SK-MEL-5 (cell line): Measurements from ENCODE around the gene OR6S1. TPM values are rescaled to one million over a fixed set of nuclear protein-coding genes. Genes with fewer than 3 reads are reported as not detected.
"Not testable (repeated sequence)": the region's sequence is repeated elsewhere in the genome, so short reads cannot be mapped to it uniquely, and the experiment has no call there.

Experiments
- DNase-seq: peaks from one replicate; pipeline ENCODE4 v3.0.0-alpha.2; 2016; ENCODE audit warnings: low read depth, low spot score
- in situ Hi-C: cut with HindIII; loops from 2 replicates; pipeline ENCODE4 v1.10.0; 2016; ENCODE audit warnings: low sequenced_read_pairs, high pct_unique_total_duplicates, low pct_unique_long_range_greater_than_20kb
- small RNA-seq, 2 experiments: library from RNA; depleted of rRNA; stranded (forward); fragments of <200 nt; gene quantifications; one replicate each; pipeline ENCODE3, GENCODE V24; 2014
- total RNA-seq: library from RNA; depleted of rRNA; stranded (reverse); fragments of >200 nt; shearing (Covaris generic); gene quantifications from 2 replicates; pipeline ENCODE4 v1.2.3, GENCODE V29; 2014; rRNA removed

Gene OR6S1
- total RNA-seq, 1 experiment from 2014 or later = not detected

GRCh38 chr14:20603813-20604690 is 37.4 kb downstream of the OR6S1 start:
- in situ Hi-C loops = no loop called here
- no peak for DNase-seq

- in situ Hi-C loops = no loop called here
- no peak for DNase-seq
These were observed 38.9 kb downstream of the OR6S1 start for GRCh38 chr14:20602583-20602982.

DNA sequence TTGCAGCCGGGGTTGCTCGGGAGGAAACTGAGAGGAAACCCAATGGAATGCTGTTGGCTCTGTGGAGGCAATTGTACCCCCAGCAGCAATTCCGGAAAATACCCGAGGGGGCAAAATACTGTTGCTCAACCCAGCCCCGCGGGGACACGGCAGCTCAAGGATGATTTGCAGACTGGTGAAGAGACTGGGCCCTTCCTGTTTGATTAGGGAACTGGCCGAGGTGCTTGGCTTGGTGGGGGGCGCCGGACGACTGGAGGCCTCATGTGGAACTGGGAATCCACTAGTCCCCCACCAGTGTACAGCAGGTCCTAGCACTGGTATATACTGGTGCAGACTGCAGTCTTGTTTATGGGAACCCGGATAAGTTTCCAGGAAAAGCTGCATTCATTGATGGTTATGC is 40.0 kb downstream of the OR6S1 start:
- in situ Hi-C loops = no loop called here
- DNase-seq = no peak

- in situ Hi-C loops = no loop called here
- DNase-seq = no peak
These were observed 44.4 kb downstream of the OR6S1 start for GRCh38 chr14:20597108-20597507.

DNA sequence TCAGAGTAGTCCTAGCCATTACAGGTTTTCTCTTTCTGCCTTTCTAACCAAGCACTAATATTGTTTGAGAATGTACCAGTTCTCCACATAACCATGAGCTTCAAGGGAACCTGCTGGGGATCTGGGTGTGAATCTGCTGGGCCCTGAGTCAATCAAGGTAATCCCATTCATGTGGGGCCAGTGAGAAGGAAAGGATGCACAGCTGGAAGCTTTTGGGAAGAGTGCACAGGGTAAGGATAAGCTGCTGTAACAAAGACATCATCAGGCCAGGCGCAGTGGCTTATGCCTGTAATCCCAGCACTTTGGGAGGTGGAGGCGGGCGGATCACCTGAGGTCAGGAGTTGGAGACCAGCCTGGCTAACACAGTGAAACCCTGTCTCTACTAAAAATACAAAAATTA is 45.8 kb downstream of the OR6S1 start:
- DNase-seq, in situ Hi-C loops: not testable (repeated sequence)

DNA sequence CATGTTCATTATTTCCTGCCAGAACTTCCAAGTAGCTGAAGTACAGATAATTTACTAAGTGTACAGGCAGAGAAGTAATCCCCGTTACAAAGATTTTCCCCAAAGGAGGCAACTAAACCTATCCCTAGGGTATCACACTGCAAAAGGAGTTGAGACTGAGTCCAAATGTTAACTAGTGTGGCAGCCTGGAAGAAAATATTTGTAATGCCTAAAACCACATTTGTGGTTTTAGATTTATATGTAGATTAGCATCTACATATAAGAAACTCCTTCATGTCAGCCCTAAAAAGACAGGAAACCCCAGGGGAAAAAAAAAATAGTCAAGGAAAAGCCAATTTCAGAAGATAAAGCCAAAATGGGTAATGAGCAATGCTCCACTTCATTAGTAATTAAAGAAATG is 48.9 kb downstream of the OR6S1 start:
- DNase-seq = no peak
- in situ Hi-C loops = no loop called here

DNA sequence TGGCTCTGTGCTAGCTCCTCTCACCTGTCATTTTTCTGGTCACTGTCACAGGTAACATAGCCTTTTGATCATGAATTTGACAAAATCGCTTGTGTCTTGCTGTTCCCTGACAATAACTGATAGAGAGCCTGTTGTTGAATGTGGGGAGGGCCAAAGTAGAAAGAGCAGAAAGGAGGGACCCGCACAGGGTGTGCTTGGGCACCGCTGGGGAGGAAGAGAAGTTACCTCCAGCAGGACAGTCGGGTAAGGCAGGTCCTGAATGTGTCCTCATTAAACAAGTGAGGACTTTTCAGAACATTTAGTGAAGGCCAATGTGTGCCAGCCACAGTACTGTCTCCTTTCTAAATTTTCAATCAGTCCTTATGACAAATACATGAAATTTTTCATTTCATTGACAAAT is 50.3 kb downstream of the OR6S1 start, which contains the start of gene RNASE12:
Gene RNASE12 (minus strand): TSS at position 142 of the 400 bp plus-strand sequence. CDS start 653 bp downstream, outside the sequence.
- in situ Hi-C loops = no loop called here
- no peak for DNase-seq

Small RNAs within 50 kb of the gene (small RNA-seq; reads per million reads assigned to genes)
- 0 reads per million in 2 experiments for gene RF00019

Other genes starting within 250 kb of the OR6S1 start
- 11.0 and 11.5 TPM in 2 replicates for gene TEP1, start 228.2 kb downstream of the OR6S1 start, total RNA-seq
- not detected in 2 replicates for gene KLHL33, start 205.5 kb downstream of the OR6S1 start, total RNA-seq
- gene OSGEP, start 186.9 kb downstream of the OR6S1 start, total RNA-seq = 10.6 and 15.9 TPM in 2 replicates
- 62.6 and 85.9 TPM in 2 replicates for gene APEX1, start 186.5 kb downstream of the OR6S1 start, total RNA-seq
- 22.9 and 25.8 TPM in 2 replicates for gene PIP4P1, start 180.3 kb downstream of the OR6S1 start, total RNA-seq
- 26.5 and 29.5 TPM in 2 replicates for gene PNP, start 172.3 kb downstream of the OR6S1 start, total RNA-seq
- gene RNASE10, start 136.2 kb downstream of the OR6S1 start, total RNA-seq = not detected in 2 replicates
- not detected in 2 replicates for gene RNASE9, start 80.6 kb downstream of the OR6S1 start, total RNA-seq
- gene RNASE11, start 53.7 kb downstream of the OR6S1 start, total RNA-seq = 0.66 TPM in 1 of 2 replicates, not detected in the other
- not detected in 2 replicates for gene RNASE12, start 50.3 kb downstream of the OR6S1 start, total RNA-seq
- 0.82 and 2.7 TPM in 2 replicates for gene RNASE4, start 42.9 kb upstream of the OR6S1 start, total RNA-seq
- 5.2 TPM in 2 replicates for gene ANG, start 47.1 kb upstream of the OR6S1 start, total RNA-seq
- not detected in 2 replicates for gene EDDM3A, start 104.2 kb upstream of the OR6S1 start, total RNA-seq
- not detected in 2 replicates for gene EDDM3B, start 126.7 kb upstream of the OR6S1 start, total RNA-seq
- not detected in 2 replicates for gene RNASE6, start 139.6 kb upstream of the OR6S1 start, total RNA-seq
- gene RNASE1, start 161.2 kb upstream of the OR6S1 start, total RNA-seq = 0.21 TPM in 1 of 2 replicates, not detected in the other
- gene RNASE3, start 249.7 kb upstream of the OR6S1 start, total RNA-seq = not detected in 2 replicates